Measurements from ENCODE around the gene GLDC.

Gene GLDC

DNA sequence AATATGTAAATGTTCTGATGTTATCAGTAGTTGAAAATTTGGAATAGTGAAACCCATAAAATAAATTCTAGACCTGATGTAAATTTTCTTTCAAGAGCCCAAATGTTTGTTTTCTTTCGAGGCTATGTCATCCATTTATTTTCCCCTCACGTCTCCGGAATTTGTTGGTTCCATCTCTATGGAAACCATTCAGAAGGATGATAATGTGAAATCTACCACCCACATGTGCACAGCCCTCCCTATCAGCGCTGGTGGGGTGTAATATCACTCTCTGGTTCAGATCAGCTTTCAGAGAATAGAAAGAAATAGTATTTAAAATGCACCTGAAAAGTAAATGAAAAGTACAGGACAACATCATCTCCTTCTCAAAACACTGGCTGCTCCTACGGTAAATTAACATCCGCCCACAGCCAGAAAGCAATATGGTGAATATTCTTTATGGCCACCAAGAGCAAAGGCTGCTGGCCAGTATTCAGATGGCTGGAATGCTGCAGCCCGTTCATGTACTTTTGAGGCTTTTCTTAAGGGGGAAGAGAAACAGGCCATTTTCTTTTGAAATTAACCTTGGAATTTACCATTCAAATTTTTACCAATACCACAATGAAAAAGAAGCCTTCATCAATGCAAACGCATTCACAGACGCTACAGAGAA lies 28.5 kb downstream of the GLDC start:
- DNase-seq = no peak

DNA sequence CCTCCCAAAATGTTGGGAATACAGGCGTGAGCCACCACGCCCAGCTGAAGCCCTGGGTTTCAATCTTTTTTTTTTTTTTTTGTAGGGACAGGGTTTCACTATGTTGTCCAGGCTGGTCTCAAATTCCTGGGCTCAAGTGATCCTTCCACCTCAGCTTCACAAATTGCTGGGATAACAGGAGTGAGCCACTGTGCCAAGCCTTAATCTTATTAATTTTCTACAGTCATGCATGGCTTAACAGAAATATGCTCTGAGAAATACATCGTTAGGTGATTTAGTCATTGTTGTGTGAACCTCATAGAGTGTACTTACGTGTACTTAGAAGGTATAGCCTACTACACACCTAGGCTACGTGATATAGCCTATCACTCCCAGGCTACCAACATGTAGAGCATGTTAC lies 31.0 kb downstream of the GLDC start:
- DNase-seq = no peak

DNA sequence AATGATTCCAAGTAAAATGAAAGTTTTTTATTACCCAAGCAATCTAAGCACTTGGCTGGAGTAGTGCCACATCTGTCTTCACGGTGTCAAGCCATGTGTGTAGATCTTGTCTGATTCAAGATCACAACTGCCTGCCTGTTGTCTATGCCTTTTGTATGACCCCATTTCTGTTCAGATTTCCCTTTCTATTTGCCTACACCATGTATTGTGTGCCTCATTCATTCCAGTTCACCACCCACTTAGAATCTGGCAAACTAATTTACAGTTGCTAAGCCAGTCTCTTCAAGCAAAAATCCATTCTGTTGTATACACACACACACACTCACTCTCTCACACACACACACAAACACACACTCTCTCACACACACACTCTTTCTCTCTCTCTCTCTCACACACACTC lies 33.7 kb downstream of the GLDC start:
- DNase-seq = no peak

DNA sequence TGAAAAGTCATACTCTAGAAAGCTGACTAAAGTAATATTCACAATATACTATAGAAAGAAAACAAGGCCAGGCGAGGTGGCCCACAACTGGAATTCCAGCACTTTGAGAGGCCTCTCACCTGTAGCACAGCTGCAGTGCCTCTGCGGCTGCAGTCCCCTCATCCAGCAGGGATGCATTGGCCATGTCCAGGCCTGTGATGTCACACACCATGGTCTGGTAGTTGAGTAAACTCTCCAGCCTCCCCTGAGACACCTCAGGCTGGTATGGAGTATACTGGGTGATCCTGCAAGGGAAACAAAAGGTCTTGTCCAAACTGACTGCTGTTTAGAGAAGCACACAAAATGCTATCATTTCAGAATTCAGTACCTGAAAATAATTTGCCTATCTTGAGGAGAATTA lies 35.5 kb downstream of the GLDC start:
- no peak for DNase-seq

DNA sequence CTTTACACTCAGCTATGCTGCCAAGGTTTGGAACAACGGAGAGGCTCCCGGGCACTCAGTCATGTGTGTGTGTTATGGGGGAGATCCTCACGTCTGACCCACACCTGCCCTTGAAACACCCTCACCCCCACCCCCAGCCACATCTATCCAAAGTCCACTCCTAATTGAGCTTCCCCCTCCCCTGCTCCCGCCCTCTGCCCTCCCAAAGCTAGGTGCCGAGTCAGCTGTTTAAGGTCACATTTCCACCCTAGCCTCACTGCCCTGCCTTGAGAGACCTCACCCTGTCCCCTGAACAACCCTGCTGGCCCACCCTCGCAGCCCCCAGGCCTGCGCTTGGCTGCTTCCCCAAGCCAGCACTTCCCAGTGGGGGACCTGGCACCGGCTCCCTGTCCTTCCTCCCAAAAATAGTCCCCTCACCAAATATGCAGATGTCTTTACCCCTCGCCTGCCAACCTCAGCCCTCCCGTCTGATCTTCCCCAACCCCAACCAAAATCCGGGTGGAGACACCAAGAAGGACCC lies 36.0 kb downstream of the GLDC start:
- no peak for DNase-seq

DNA sequence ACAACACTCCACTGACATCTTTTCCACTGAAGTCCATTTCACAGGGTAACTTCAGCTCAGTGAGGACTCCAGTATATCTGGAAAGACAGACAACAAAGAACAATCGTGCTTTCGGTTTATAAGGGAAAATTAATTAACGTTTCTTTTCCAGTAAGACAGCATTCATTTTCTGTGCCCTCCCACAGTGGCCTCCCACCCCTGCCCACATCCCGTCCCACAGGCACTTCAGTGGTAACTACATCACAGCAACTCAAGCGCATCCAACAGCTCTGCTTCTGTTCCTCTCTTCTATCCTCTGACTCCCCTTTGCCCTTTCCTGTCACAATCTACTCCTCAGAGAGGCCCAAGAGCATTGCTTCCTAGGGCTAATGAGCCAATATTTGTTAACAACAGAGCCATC lies 40.3 kb downstream of the GLDC start:
- DNase-seq = no peak

DNA sequence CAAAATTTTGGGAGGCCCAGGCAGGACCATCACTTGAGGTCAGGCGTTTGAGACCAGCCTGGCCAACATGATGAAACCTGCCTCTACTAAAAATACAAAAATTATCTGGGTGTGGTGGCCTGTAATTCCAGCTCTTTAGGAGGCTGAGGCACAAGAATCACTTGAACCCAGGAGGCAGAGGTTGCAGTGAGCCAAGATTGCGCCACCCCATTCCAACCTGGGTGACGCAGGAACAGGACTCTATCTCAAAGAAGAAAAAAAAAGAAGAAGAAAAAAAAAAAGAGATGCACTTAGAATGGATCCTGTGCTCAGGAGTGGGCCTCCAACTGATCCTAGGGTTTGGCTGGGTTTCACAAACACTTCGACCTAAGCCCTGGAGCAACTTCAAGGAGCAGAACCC lies 45.1 kb downstream of the GLDC start:
- no peak for DNase-seq

DNA sequence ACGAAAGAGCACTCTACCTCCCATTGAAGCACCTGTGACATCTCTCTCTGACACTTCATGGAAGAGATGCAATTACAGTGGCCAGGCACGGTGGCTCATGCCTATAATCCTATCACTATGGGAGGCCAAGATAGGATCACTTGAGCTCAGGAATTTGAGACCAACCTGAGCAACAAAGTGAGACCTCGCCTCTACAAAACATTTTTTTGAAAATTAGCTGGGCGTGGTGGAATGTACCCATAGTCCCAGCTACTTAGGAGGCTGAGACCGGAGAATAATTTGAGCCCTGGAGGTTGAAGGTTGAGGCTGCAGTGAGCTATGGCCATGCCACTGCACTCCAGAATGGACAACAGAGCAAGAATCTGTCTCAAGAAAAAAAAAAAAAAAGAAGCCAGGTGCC lies 45.5 kb downstream of the GLDC start:
- no peak for DNase-seq

DNA sequence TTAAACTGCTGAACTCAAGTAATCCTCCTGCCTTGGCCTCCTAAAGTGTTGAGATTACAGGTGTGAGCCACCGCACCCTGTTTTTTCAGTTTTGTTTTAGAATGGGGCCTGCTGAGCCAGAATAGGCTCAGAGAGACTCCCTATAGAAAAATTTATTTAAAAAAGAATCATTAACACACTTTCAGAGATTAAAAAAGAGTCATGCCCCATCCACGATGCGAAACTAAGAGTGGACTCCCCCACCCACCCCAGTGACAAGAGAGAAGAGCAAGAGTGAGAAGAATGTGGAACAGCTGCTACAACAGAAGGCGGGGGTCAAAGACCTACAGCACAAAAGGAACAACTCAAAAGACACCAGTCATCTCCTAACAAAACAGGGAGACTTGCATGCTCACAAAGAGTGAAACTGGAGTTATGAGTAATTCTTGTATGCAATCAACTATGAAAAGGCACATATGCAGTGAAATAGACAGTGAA lies 47.2 kb downstream of the GLDC start:
- DNase-seq = no peak

DNA sequence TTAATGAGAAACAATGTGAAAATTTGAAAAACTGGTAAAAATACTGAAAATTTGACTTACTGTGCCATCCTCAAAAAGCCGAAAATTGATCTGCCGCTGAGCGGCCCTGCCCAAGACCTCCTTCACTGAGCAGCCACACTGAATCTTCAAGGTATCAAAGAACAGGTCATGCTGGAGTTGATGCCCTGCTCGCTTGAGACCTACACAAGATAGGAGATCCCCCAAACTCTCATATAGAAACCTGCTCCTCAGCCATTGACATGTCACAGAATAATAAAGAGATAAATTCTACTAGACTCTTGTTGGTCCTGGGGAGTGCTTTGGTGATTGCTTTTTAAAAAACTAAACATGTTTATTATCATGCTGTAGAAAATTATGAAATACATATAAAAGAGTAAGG lies 52.7 kb downstream of the GLDC start:
- no peak for DNase-seq

DNA sequence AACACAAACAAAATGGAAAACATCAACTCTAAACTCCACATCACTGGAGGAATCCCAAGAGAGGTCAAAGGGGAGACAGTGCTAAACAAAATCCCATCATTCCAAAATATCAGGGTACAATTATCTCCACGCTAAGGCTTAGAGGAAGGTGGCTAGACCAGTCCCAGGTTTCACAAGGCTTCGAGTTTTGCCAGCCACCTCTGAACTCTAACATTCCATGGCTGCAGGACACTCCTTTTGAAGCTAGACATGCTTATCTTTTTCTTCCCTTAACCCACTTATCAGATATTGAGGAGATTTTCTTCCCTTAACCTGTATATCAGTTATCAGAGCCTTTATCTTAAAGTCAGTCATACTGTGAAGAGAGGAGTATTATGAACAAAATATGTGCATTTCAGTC lies 53.3 kb downstream of the GLDC start:
- no peak for DNase-seq

DNA sequence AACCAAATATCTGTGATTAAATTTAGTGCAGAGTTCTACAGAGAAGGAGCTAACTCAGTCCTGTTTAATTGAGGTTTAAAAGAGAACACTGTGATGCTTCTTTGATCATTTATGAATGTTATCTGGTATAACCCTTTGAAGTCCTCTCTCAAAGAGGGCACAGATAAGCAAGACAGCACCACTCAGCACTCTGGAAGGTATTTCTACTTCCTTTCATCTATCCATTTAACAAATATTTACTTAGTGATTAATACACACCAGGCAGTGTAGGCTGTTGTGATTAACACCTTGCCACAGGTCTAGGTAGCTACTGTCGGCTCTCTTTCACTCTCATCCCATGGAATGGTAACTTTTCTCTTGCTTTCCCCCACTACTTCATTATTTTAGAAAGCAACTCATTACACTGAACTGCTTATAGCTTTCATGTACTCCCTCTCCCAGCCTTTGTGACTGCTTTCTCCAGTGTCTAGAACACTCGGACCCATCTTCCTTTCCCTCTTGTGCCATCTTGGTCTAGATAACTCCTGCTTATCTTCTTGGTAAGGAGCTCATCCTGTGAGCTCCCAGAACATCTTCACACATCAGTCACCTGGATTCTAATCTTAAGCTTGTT lies 54.7 kb downstream of the GLDC start:
- DNase-seq = no peak

DNA sequence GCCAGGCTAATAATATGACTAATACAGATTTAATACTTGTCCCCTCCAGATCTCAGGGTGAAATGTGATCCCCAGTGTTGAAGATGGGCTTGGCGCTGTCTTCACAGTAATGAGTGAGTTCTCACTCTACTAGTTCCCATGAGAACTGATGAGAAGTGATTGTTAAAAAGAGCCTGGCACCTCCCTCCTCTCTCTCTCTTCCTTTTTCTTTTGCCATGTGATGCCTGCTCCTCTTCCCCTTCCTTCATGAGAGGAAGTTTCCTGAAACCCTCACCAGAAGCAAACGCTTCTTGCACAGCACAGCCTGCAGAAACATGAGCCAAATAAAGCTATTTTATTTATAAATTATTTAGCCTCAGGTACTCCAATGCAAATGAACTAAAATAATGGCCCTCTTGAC lies 55.2 kb downstream of the GLDC start:
- DNase-seq = no peak

DNA sequence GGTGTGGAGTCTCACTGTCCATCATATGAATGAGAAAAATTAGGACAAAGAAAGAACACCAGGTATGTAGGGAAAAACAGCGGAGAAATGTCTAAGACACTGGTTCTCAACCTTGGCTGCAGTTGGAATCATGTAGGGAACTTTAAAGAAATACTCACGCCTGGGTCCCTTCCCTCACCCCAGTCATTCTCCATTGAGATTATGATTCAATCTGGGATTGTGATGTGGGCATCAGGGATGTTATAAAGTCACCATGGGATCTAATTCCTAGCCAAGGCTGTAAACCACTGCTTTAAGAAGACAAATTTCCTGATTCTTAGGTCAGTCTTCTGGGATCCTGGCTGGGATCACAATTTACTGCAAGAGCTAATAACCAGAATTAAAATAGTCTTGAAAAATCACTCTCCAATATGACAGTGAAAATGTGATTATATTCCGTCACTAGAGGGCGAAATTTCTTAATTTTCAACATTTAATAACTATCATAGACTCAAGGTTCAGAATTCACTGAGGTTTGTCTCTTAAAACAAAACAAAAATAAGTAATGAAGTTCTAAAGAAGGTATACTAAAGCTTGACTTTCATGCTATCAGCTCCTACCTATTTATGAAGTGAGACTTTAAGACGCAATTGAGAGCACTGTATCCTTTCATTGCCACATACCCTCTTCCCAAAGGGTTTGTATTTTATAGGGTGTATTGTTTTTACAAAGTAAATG lies 60.5 kb downstream of the GLDC start:
- no peak for DNase-seq

DNA sequence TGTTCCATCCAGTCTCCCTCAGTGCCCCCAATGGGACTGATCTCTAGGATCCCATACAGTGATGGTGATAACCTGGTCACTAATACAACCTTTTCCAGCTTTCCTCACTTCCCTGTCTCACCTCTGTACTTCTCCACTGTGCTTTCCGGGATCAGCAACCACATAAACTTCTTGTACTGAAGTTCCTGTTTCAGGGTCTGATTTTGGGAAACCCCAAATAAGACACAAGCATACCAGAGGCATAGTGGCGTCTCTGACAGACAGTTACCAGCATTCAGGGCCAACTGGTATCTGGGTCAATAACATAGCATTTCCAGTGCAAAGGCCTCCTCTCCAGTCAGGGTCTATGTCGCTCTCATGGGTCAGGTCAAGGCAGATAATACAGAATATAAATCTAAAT lies 64.3 kb downstream of the GLDC start:
- no peak for DNase-seq

DNA sequence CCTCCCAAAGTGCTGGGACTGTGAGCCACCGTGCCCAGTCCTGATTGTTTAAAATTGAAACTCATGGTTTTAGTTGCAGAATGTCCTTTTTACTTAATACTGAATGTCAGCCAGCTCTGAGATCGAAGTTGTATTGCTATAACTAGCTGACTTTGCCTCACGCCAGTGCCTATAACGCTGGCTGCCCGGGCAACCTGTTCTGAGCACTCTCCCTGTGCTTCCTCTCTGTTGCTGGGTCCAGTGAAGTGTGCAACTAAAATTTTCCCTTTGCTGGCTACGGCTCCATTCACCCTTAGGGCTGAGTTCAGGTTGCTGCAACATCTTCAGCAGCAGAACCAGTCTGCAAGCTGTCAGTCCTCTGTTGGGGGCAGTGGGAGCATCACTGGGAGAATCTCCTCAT lies 65.9 kb downstream of the GLDC start:
- no peak for DNase-seq

DNA sequence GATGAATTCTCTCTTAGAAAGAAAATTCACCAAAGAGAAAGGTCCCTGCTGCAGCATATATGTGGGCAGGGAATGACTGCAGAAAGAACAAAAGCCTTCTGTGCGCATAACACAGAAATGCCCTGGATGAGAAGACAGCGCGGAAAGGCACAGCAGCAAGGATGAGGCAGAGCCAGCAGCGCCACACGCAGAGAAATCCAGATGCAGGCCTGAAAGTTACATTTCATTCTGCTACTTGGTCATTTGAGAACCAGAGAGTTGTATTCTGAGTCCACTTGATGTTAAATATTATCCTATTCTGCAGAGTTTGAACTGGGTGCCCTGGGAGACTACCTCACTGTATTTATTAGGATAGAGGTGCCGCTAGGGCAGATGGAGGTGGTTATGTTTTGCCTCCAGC lies 68.5 kb downstream of the GLDC start:
- no peak for DNase-seq

DNA sequence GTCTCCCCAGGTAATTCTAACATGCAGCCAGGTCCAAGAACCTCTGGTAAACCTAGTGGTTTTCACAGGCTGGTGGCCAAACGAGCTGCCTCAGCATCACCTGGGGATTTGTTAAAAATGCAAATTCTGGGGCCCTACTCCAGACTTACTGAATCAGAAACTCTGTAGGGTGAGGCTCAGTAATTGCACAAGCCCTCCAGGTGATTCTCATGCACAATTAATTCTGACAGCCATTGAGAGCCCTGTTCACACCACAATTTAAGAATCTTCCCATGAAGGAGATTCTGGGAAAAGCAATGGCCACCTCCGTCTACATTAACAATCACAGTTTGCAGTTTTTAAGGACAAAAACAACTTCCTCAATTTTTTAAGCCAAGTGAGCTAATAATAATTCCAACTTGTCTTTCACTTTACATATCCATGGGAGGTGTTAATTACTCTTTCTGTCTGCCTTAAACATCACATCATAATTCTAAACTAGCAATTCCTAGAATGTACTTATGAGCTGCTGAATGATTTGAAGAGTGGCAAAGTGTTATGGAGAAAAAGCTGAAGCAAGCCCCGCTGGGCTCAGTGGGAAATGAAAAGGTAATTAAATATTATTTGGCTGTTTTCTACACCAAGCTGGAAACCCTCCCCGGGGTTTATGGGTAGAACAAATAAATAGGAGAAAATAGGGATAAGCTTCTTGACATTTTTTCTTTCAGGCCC lies 70.0 kb downstream of the GLDC start:
- DNase-seq = no peak

DNA sequence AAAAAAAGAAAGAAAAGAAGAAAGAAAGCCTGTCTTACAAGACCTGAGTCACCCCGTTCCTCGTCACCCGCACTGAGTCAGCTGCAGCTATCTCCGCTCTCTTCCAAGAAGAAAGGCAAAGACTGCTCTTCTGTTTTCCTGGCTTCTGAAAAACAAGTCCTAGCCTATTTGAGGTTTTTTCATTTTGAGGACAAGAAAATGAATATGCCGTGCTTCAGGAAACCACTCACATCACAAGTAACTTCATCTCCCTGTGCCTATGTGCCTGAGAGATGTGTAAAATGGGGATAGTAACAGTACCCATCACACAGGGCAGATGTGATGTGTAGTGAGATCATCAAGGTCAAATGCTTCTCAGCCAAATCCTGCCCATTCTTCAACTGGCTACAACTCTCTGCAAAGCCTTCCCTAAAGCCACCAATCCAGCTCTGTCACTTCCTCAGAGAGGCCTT lies 78.4 kb downstream of the GLDC start:
- no peak for DNase-seq

DNA sequence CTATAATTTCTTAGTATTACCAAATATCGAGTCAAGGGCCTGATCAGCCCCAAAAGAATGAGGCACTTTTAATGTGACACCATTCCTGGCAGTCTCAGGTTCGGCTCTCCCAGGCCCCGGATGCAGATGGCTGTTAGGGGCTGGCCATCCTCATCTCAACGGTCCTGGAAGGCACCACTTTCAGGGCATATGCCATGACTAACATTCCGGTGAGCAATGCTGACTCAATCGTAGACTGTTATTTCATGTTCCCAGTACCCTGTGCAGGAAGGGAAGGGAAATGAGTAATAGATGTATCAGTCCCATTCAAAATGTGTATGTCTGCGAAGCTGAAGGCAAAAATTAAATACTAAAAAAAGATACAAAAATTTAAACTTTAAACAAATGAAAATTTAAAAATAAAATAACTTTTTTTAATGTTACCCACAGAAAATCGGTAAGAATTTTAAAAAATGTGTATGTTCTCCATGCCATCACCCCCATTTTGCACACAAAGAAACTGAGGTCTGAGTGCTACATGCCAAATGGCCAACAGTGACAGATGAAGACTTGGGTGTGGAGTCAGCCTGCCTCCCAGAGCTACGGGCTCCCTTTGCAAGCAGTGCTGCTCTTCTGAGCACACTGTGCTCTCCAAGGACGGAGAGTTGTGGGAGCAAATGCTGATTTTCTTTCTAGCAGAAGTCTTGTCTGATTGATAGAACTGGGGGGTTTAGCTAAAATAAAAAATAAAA lies 79.0 kb downstream of the GLDC start:
- DNase-seq = no peak

DNA sequence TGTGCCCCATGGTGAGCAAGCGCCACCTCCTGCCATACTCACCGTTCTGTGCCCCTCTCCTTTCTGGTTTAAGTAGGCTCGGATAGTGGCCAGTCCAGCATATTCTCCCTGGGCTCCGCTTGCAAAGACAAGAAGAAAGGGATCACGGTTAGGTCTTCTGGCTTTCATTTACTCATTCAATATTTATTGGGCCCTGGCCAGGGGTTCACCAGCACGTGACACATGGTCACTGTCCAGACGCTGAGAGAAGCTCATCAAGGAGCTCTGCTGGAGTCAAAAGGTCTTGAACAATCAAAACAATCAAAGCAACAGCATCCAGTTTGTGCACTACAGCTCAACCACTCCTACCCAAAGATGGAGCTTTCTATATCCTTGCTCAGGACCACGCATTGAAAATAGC lies 80.2 kb downstream of the GLDC start:
- no peak for DNase-seq

DNA sequence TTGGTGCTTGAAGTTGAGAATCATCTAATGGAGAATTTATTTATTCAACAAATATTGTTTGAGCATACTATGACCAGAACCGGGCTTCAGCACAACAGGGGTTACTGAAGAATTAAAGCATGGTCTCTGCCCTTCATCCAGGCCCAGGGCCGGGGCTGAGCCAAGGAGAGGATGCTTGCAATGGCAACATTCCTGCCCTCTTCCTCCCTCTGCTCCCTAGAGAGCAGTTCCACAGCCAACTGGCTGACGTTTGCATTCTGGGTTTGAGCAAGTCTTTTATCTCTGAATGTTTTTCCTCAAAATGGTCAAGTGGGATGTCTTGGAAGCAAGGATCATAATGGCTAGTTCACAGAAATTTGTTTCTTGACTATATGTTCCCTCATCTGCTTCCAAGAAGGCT lies 80.7 kb downstream of the GLDC start:
- no peak for DNase-seq

DNA sequence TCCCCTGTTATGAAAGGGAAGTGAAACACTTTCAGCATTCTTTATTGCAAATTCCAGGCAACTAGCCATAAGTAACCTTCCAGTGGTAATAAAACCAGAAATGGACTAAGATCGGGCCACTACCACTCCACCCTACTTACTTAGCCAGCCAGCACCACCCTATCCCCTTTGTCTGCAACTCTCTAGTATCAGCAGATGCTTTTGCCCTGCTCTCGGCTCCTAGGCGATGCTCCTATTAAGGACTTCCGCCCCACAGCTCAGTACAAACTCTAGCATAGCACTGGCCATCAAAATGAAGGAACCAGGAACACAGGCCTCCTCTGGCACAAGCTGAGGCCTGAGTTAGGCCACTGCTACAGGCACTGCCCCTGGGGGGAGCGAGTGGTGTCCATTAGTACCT lies 81.2 kb downstream of the GLDC start:
- no peak for DNase-seq
